Fibroblast of lung (primary cell): Measurements from ENCODE around the gene SLC35F3.

Source experiments
- CTCF ChIP-seq, 2 donors: IDR thresholded peaks in 1 of 2; conservative IDR thresholded peaks in 1 of 2; 1 replicate in 1 of 2; 2 replicates in 1 of 2; pipeline ENCODE4 v1.5.1; 2011 to 2012; ENCODE audit warnings: low read length in 2 of 2, control low read depth in 1 of 2, inconsistent platforms in 1 of 2, low read depth in 1 of 2, mild to moderate bottlenecking in 1 of 2
- EZH2 ChIP-seq: IDR thresholded peaks from 2 replicates; pipeline ENCODE4 v1.5.1; 2012; ENCODE audit warnings: low read length, control low read depth, mild to moderate bottlenecking; ENCODE audit errors: missing control alignments

- TF ChIP-seq CTCF (conservative IDR thresholded peaks at IDR 0.05 in 1 of 2, IDR thresholded peaks at IDR 0.05 in 1 of 2; ENCODE audit: low read depth in 1 of 2, low read length in 2 of 2): peak; percentile 67 to 68
- no peak for TF ChIP-seq EZH2
Measured at GRCh38 chr1:234114648-234115307, 210.3 kb downstream of the SLC35F3 start.
